ENCODE data around the gene KAZN.

GRCh38 chr1:14580986-14581385 is 17.5 kb upstream of the KAZN start:
- TF ChIP-seq NFRKB (IDR thresholded peaks at IDR 0.05) (no peak), FOXK2 (IDR thresholded peaks at IDR 0.05) (no peak), FOXM1 (IDR thresholded peaks at IDR 0.05; ENCODE audit: borderline replicate concordance) (no peak), ARNT (IDR thresholded peaks at IDR 0.05) (no peak), FOXA1 (IDR thresholded peaks at IDR 0.05) (no peak), ELF4 (IDR thresholded peaks at IDR 0.05) (no peak)

Measured in HEK293T (cell line).